Activated naive CD8-positive, alpha-beta T cell treated with anti-CD3 and anti-CD28 coated beads, Interleukin-2, amount 50 U/mL, for 24 hours (primary cell): ENCODE results near the gene BOD1.

Experiments
- ATAC-seq: fragments of 150-1000 bp; cut with Tn5 transposase; one replicate; pipeline ENCODE4 v1.10.0; 2021
- DNase-seq: peaks from one replicate; pipeline ENCODE4 v3.0.0; 2021
- H3K27ac Mint-ChIP-seq: one replicate; pipeline ENCODE4 v1.8.0; 2021; ENCODE audit warnings: mild to moderate bottlenecking, mixed read lengths
- H3K27me3 Mint-ChIP-seq: one replicate; pipeline ENCODE4 v1.8.0; 2021; ENCODE audit warnings: mixed read lengths
- H3K36me3 Mint-ChIP-seq: one replicate; pipeline ENCODE4 v1.8.0; 2021; ENCODE audit warnings: low read depth, mixed read lengths
- H3K4me1 Mint-ChIP-seq: one replicate; pipeline ENCODE4 v1.8.0; 2021; ENCODE audit warnings: mixed read lengths
- H3K4me3 Mint-ChIP-seq: one replicate; pipeline ENCODE4 v1.8.0; 2021; ENCODE audit warnings: mild to moderate bottlenecking, moderate library complexity, mixed read lengths
- H3K9me3 Mint-ChIP-seq: one replicate; pipeline ENCODE4 v1.8.0; 2021; ENCODE audit warnings: mixed read lengths

Gene BOD1

DNA sequence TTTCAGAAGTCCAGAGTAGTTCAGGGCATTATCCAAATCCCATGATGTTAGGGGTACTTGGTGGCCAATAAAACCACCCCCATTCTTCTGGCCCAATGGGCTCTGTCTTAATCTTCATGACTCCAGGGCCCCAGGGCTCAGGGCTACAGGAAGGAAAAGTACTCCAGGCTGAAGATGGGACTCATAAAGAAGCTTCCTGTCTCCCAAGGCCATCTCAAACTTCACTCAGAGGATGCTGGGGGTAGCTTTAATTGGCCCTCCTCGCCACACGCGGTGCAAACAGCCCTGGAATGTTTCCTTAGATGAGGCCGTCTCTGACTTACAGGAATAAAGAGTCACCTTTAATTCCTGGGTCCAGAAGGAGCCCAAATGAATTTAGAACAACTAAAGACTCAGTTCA is 52.3 kb downstream of the BOD1 start:
- ATAC-seq (no peak), DNase-seq (no peak)
- peaks cover 17% of the 10 kb centered on the region for H3K27me3 Mint-ChIP-seq
- no peaks in the 10 kb centered on the region for H3K4me1 Mint-ChIP-seq
- peaks cover 3% of the 10 kb centered on the region for H3K36me3 Mint-ChIP-seq
- H3K9me3 Mint-ChIP-seq: peaks cover 30% of the 10 kb centered on the region
- H3K27ac Mint-ChIP-seq: no peak overlapping the region
- H3K4me3 Mint-ChIP-seq: no peak overlapping the region

- Mint-ChIP-seq H3K4me1 (no peaks in the 10 kb centered on the region), H3K27ac (no peak overlapping the region), H3K27me3 (peaks cover 17% of the 10 kb centered on the region), H3K36me3 (peaks cover 3% of the 10 kb centered on the region), H3K4me3 (no peak overlapping the region), H3K9me3 (peaks cover 30% of the 10 kb centered on the region)
- ATAC-seq (no peak), DNase-seq (no peak)
These were observed 53.2 kb downstream of the BOD1 start for GRCh38 chr5:173563246-173563645.

- Mint-ChIP-seq H3K27ac (no peak overlapping the region), H3K36me3 (peaks cover 3% of the 10 kb centered on the region), H3K9me3 (peaks cover 30% of the 10 kb centered on the region), H3K4me1 (no peaks in the 10 kb centered on the region), H3K27me3 (peaks cover 21% of the 10 kb centered on the region), H3K4me3 (no peak overlapping the region)
- DNase-seq: no peak
- ATAC-seq: no peak
These were observed 54.0 kb downstream of the BOD1 start for GRCh38 chr5:173562451-173562850.
